COLO668 (cell line): Measurements from ENCODE around the gene UNC50.
"Not testable (repeated sequence)": the region's sequence is repeated elsewhere in the genome, so short reads cannot be mapped to it uniquely, and the experiment has no call there.

Experiments
- DNase-seq: peaks from one replicate; lab custom pipeline; 2025; ENCODE audit not compliant: unreplicated experiment; lab: John Stamatoyannopoulos, UW

Gene UNC50

DNA sequence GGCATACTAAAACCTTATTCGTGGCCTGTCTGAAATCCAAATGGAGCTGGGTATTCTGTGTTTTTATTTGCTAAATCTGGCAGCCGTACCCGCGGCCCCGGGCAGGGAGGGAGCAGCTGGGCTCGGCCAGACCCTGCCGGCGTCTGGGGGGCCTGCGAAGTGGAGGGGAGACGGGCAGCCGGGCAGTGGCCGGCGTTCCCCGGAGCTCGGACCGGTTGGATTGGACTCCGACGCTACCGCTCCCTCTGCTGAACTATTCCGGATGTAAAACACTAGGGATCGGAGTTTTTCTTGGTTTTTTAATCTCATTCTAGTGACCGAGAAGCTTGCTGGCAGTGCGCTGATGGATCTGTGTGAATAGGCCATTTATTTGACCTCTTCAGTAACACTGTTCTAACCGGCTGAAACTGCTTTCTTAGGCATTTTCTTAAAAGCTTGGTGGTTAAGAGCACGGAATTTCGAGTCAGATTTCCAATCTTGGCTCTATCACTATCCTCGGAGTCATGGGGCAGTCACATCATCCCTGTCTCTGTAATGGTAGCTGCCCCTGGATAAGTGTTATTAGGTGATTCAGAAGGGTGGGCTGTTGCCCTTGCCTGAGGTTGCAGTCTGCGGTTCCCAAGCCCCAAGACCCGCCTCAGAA is 694 bp downstream of the UNC50 start:
- DNase-seq, result peak; percentile 24

GRCh38 chr2:98614024-98614739 is 5.8 kb downstream of the UNC50 start:
- DNase-seq, result no peak

DNA sequence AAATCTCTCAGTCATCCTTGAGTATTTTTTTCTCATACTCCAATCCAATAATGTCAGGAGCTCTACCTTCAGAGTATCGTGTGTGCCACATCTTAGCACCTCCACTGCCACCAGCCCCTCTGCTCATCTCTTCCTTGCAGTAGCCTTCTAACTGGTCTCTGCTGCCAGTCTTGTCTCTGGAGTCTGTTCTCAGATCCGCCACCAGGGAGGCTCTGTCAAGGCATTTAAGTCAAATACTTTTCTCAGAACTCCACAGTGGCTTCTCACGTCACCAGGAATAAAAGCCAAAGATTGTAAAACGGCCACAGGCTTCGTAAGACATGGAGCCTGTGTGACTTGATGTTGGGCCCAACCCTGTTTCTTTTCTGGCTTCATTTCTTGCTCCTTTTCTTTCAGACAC is 7.1 kb downstream of the UNC50 start:
- DNase-seq, result no peak

DNA sequence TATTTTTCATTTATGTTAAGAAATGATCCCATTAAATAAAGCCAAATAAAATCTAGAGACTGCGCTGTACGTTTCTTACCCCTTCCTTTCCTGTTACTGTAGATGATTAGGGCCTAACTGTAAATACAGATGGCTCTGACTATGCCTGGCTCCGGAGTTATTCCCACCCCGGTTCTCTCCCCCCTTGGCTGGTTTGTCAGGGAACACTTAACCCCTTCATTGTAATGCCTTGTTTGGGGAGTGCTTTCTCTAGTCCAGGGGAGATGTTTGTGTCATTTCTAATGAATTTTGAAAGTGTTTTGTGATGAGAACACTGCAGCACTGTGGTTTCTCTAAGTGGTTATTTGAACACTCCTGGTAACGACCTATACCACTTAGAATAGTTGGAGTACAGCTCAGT is 8.8 kb downstream of the UNC50 start:
- DNase-seq, result no peak

DNA sequence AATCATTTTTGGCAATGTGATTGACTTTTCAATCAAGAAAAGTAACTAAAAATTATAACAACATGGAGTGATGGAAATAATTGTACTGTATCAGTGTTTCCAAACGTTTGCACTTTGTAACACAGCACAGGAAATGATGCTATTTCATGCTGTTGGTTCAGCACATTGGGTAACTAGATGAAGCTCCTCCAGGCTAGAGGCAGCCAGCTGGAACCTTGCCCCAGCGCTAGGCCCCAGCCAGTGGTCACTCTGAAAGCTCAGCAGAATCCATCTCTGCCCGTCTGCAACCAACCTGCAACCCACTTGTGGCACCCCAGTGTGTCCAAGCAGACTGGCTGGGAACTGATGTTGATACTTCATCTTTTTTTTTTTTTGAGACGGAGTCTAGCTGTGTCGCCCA is 15.3 kb downstream of the UNC50 start:
- DNase-seq, result no peak

GRCh38 chr2:98632351-98632750 is 24.0 kb downstream of the UNC50 start:
- no peak for DNase-seq

GRCh38 chr2:98634406-98635092 is 26.2 kb downstream of the UNC50 start:
- DNase-seq, result peak; percentile 18

DNA sequence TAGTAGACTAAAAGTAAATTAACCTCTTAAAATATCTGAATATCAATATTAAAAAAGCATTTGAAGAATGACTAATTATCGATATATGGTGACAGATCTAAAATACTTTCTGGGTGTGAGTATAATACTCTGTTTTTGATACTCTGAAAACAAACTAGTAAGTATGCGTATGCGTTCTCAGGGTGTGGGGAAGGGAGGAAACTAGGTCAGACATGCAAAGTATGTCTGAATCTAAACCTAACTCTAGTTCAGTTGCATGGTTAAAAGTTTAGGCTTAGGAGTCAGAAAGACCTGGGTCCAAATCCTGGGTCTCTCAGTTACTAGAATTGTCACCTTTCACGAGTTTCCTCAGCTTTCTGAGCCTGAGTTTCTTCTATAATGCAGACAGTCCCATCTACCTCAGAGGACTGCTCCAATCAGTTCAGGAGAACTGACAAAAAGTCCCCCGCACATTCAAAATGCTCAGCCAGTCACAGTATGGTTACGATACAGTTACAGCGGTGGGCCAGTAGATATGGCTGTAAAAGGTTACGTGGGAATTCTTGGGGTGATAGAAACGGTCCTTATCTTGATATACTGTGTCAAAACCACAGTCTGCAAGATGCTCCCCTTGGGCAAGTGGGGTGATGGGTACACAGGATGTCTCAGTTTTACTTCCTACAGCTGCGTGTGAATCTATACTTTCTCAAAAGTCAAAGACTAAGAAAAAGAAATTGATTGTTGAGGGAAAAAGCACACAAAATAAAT is 29.2 kb downstream of the UNC50 start:
- no peak for DNase-seq

DNA sequence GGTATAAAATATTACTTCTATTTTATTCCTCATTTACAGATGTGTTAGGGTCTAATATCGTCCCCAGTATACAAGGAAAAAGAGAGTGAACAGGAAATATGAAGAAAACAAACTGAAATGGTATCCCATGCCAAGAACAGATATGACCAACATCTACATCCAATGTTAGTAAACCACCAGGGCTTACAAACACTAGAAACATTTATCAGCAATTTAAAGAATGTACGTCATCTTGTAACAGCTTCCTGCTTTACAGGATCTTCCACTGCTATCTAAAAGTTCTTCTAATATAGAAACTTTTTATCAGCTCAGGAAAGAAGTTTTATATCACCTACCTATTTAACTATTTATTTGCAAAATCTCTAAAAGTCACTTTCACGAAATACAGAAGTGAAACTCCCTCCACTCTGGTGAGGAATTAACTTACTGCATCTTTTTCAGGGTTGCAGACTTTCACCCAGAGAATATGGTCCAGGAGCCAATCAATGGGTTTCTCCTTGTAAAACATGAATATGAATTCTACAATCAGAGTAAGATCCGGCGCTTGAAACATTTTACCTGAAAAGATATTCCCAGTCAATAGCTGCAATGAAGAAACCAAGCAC is 35.2 kb downstream of the UNC50 start:
- DNase-seq, result no peak

DNA sequence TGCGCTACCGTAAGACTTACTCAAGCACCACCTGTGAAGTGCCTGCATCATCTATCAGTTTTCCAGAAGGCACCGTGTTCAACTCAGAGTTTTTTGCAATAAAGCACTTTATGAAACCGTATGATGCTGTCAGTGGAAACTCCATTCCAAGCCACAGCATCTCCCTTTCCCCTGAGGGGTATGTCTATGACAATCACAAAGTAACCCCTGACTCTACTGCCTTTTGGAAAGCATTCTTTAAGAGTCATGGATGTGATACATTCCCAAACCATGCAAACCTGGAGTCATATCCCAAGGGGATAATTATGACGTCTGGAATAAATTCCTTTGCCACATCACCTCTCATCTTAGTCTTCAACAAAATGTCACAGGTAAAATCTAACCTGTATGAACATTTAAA is 39.2 kb downstream of the UNC50 start:
- no peak for DNase-seq

DNA sequence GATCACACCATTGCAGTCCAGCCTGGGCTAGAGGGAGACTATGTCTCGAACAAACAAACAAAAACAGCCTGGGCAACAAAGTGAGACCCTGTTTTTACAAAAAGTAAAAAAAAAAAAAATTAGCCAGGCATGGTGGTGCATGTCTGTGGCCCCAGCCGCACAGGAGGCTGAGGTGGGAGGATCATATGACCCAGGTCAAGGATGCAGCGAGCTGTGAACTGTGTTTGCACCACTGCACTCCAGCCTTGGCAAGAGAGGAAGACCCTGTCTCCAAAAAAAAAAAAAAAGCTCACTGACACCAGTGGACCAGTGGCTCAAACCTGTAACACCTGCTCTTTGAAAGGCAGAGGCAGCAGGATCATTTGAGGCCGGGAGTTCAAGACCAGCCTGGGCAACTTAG is 40.1 kb downstream of the UNC50 start:
- no peak for DNase-seq

DNA sequence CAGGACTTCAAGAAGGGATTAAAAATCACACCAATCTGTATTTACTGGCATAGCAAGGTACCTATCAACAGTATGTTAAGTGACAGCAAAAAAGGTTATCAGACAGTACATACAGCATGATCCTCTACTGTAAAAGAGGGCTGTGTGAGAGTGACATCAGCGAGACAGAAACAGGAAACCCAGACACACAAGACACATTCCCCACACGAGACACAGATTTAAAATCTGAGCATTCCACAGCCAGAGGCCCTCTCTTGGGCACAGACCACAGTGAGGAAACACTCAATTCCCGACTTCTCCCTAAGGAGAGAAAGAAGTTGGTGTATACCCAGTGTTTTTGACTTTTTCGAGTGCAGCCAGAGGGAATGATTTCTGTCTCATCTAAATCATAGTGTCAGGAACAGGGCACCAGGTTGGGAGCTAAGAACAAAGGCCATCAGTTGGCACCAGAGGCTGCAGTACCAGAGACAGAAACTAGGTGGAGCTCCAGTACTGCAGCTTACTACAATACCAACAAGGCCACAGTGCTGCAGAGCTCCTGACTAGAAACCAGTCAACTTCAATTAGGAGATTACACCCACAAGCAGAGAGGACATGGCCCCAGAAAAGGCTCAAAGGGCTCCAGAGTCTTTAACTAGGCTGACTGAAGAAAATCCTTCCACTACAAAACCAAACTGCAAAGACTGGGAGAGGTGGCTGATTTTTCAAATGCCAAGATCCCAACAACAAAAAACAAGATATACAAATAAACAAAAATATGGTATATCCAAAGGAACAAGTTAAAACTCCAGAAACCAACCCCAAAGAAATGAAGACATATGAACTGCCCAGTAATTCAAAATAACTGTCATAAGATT is 41.0 kb downstream of the UNC50 start:
- peak; percentile 82 for DNase-seq

GRCh38 chr2:98649992-98650375 is 41.6 kb downstream of the UNC50 start:
- no peak for DNase-seq

GRCh38 chr2:98650998-98651397 is 42.6 kb downstream of the UNC50 start:
- DNase-seq, result no peak

DNA sequence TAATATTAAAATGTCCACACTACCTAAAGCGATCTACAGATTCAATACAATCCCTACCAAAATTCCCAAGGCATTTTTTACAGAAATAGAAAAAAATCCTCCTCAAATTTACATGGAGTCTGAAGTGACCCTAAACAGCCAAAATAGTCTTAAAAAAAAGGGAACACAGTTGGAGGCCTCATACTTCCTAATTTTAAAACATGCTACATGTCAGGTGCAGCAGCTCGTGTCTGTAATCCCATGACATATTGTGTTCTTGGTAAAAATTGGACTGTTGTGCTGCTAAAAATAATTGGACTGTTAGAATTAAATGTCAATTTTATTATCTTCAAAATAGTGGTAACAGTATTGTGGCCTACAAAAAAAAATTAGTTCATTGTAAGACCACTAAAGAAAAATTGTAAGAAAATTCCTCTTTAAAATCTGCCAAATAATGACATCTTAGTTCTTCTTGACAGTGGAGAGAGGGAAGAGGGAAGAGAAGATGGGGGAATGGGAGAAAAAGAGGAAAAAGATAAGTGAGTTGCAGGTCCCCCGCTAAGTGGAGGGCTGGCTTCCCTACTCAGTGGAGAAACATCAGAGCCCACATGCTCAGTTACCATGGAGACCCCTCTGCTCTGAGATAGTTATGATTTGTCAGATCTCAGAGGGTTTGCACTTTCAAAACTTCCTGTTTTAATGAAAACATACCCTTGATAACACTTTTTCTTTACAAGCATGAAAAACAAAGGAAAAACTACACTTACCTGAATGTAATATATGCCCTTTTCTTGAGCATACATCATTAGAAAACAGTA is 46.5 kb downstream of the UNC50 start:
- DNase-seq, result no peak

DNA sequence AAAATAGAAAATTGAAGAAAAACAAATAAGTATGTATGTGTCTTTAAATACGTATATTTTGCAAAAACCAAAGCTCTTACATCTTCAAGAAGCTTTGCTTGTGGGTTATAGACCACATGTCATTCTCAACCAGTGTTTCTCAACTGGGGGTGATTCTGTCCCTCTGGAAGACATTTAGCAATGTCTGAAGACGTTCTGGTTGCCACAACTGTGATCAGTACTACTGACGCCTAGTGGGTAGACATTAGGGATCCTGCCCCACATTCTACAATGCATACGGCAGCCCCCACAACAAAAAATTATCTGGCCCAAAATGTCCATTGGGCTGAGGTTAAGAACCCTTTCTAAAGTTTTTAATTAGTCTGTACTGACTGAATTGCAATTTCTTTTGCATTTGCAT is 48.4 kb downstream of the UNC50 start:
- DNase-seq, result no peak

DNA sequence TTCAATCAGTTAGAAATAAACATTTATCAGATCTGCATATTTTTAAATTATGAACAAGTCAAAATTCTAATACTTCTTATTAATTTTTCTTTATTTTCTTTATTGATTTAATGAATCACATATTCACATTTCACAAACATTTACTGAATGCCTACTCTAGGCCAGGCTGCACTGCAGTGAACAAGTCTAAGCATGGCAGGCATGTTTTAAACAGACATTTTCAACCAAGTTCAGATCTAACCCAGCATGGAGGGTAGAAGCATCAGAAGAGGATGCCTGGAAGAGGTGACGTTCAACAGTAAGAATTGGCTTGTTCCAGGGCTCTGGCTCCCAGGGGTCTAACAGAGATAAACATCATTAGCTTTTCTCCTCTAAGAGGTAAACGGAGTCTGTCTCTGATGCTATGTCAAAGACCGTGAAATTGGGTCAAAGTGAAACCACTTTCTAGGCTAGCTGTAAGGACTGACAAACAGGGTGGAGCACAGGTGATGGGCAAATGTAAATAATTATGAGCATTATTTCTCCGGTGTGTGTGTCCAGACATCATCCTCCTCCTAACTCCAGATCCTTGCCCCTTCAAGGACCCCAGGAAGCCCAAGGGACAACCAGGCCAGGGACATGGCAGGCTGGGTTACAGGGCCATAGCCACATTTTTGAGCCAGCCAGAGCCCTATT is 50.6 kb downstream of the UNC50 start:
- DNase-seq, result no peak

- DNase-seq, result not testable (repeated sequence)
Measured at GRCh38 chr2:98659491-98659840, 51.1 kb downstream of the UNC50 start.

DNA sequence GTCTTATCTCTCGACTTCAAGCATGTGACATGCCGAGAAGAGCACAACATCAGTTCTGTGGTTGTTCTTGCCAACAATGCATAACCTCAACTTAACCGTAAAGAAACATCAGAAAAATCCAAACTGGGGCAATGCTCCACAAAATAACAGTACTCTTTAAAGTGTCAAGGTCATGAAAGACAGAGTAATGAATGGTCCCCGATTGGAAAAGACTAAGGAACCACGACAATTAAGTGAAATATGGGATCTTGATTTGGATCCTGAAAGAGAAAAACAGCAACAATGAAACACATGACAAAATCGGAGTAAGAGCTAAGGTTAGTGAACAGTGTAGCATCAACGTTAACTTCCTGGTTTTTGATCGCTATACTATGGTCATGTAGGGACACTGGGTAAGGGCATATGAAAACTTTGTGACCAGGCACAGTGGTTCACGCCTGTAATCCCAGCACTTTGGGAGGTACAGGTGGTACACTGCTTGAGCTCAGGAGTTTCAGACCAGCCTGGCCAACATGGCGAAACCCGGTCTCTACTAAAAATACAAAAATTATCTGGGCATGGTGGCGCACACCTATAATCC is 55.2 kb downstream of the UNC50 start:
- no peak for DNase-seq
